GM13976 (cell line): ENCODE results near the gene ERICH6.

Experiments used
- DNase-seq: peaks from one replicate; pipeline ENCODE4 v3.0.0; 2012; ENCODE audit warnings: low spot score
- CTCF ChIP-seq: IDR thresholded peaks from 2 replicates; pipeline ENCODE4 v1.5.1; 2012; ENCODE audit warnings: borderline replicate concordance, mild to moderate bottlenecking; ENCODE audit not compliant: insufficient read depth; ENCODE audit errors: extremely low read depth, missing control alignments, control extremely low read depth
- in situ Hi-C: fragments of 300-500 bp; cut with MboI; formaldehyde crosslinking; loops from one replicate; pipeline ENCODE4 v1.12.0; 2022; ENCODE audit warnings: low sequenced_read_pairs, mixed read lengths, inconsistent platforms; ENCODE audit not compliant: unreplicated experiment

ERICH6 gene

GRCh38 chr3:150687613-150688012, 16.1 kb downstream of the ERICH6 start:
- DNase-seq, result no peak
- TF ChIP-seq CTCF, result no peak
- in situ Hi-C loops, result no loop called here

GRCh38 chr3:150682824-150683223, 20.9 kb downstream of the ERICH6 start:
- in situ Hi-C loops, result no loop called here
- DNase-seq, result no peak
- TF ChIP-seq CTCF, result no peak

GRCh38 chr3:150682279-150682678, 21.4 kb downstream of the ERICH6 start:
- in situ Hi-C loops, result no loop called here
- TF ChIP-seq CTCF, result no peak
- DNase-seq, result no peak

- in situ Hi-C loops, result no loop called here
- DNase-seq, result peak; percentile 47
- TF ChIP-seq CTCF, result no peak
Measured at GRCh38 chr3:150681057-150681456, 22.7 kb downstream of the ERICH6 start.

- DNase-seq, result no peak
- in situ Hi-C loops, result no loop called here
- TF ChIP-seq CTCF, result no peak
Measured at GRCh38 chr3:150680562-150680961, 23.2 kb downstream of the ERICH6 start.

- no peak for TF ChIP-seq CTCF
- DNase-seq, result no peak
- in situ Hi-C loops, result no loop called here
Measured at GRCh38 chr3:150675587-150675986, 28.1 kb downstream of the ERICH6 start.

- DNase-seq, result no peak
- no peak for TF ChIP-seq CTCF
Measured at GRCh38 chr3:150673966-150674365, 29.8 kb downstream of the ERICH6 start.

More at GRCh38 chr3:150673966-150674365, 29.8 kb downstream of the ERICH6 start:
- in situ Hi-C loops, result no loop called here
